ENCODE data around the gene STKLD1. TPM values are rescaled to one million over a fixed set of nuclear protein-coding genes. Genes with fewer than 3 reads are reported as not detected.

Gene STKLD1
- total RNA-seq, 3 donors from 2014 or later (not counting 1 experiment from before 2014, with no cell fraction given): 0.53 to 2.9 (median 1.1) TPM

DNA sequence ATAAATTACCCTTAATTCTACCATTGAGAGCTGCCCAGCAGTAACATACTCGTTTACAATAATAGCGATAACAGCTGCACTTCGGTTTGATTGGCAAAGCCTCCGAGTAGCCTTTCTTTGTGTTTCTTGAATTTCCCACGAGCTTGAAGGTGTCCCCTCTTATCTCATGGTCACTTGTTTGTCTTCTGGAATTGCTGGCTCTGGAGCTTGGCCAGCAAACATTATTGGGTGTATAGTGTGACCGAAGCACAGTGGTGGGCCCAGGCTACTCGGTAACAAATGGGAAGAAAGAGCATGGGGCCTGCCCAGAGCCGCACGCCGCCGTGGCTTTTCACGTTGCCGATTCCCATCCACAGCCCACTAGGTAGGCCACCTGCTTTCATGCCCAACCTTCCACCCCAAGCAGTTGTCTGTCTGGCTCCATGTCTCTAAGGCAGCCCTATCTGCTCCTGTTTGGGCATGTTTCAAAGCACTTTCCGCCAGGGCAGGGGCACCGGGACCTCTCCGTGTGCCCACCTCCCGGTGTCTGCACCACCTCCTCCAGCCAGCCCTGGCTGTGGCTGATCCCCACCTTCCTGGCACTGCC lies 8.7 kb downstream of the STKLD1 start:
- Mint-ChIP-seq H3K4me3 (no peak overlapping the region), H3K27ac (no peak overlapping the region), H3K4me1 (no peaks in the 10 kb centered on the region), H3K36me3 (no peaks in the 10 kb centered on the region), H3K27me3 (ENCODE audit: low read depth in 2 of 2) (peaks cover 0 to 4% of the 10 kb centered on the region in 2 donors), H3K9me3 (no peaks in the 10 kb centered on the region)
- Histone ChIP-seq H3K27me3 (ENCODE audit: control insufficient read depth, insufficient read depth, low read length) (no peaks in the 10 kb centered on the region), H3K4me1 (ENCODE audit: control insufficient read depth, insufficient read depth, low read length) (no peaks in the 10 kb centered on the region), H3K4me3 (ENCODE audit: low read length) (no peak overlapping the region), H3K9me3 (ENCODE audit: control insufficient read depth, insufficient read depth, low read length) (no peaks in the 10 kb centered on the region), H3K27ac (ENCODE audit: low read length) (no peak overlapping the region), H3K36me3 (ENCODE audit: control insufficient read depth, insufficient read depth, low read length) (no peaks in the 10 kb centered on the region)
- no peak for ATAC-seq
- TF ChIP-seq, protein P1, sequence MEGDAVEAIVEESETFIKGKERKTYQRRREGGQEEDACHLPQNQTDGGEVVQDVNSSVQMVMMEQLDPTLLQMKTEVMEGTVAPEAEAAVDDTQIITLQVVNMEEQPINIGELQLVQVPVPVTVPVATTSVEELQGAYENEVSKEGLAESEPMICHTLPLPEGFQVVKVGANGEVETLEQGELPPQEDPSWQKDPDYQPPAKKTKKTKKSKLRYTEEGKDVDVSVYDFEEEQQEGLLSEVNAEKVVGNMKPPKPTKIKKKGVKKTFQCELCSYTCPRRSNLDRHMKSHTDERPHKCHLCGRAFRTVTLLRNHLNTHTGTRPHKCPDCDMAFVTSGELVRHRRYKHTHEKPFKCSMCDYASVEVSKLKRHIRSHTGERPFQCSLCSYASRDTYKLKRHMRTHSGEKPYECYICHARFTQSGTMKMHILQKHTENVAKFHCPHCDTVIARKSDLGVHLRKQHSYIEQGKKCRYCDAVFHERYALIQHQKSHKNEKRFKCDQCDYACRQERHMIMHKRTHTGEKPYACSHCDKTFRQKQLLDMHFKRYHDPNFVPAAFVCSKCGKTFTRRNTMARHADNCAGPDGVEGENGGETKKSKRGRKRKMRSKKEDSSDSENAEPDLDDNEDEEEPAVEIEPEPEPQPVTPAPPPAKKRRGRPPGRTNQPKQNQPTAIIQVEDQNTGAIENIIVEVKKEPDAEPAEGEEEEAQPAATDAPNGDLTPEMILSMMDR (IDR thresholded peaks at IDR 0.05): no peak
- 96% methylated on average over 17 of the region's 17 CpGs for WGBS (ENCODE audit: insufficient coverage)
- DNase-seq: no peak
- intact Hi-C loops (cut with micrococcal nuclease): no loop called here

DNA sequence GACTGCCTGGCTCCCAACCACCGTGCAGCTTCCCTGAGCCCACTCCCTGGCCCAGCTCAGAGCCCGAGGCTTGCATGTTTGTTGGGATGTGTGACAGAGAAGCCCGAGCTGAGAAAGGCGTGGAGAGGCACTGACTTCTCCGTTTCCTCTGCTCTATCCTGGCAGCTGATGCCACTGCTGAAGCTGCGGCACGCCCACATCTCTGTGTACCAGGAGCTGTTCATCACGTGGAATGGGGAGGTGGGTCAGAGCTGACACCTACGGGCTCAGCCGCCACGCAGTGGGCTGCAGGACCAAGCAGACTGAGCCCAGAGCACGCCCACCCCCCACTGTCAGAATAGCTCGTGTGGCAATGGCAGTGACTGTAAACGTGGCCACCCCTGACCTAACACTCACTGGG lies 9.3 kb downstream of the STKLD1 start:
- 89% methylated on average over 14 of the region's 14 CpGs for WGBS (ENCODE audit: insufficient coverage)

DNA sequence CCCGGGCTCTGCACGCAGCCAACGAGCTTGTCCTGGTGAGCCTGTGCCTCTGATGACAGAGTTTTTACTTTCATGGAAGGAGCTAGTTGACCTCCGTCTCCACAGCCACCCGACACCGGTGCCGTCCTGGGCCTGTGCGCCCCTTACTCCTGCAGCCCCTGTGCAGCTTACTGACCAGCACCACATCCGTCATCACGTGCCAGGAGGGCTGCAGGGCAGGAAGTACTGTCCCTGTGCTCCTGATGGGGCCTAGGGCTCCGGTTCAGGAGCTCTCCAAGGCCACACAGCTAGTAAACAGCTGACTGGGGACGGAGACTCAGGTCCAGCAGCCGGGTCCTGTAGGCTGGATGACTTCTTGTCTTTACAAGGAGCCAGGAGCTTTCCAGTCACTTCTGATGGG lies 10.2 kb downstream of the STKLD1 start:
- intact Hi-C loops (cut with micrococcal nuclease): no loop called here

More for the DNA sequence above, 9.3 kb downstream of the STKLD1 start:
- Histone ChIP-seq H3K4me3 (ENCODE audit: low read length) (no peak overlapping the region), H3K27me3 (ENCODE audit: control insufficient read depth, insufficient read depth, low read length) (no peaks in the 10 kb centered on the region), H3K36me3 (ENCODE audit: control insufficient read depth, insufficient read depth, low read length) (no peaks in the 10 kb centered on the region), H3K27ac (ENCODE audit: low read length) (no peak overlapping the region), H3K4me1 (ENCODE audit: control insufficient read depth, insufficient read depth, low read length) (no peaks in the 10 kb centered on the region), H3K9me3 (ENCODE audit: control insufficient read depth, insufficient read depth, low read length) (no peaks in the 10 kb centered on the region)
- no peaks in the 10 kb centered on the region for H3K36me3 Mint-ChIP-seq
- no peak overlapping the region for H3K4me3 Mint-ChIP-seq
- H3K4me1 Mint-ChIP-seq: no peaks in the 10 kb centered on the region
- TF ChIP-seq, protein P1 (IDR thresholded peaks at IDR 0.05): no peak
- DNase-seq (no peak), ATAC-seq (no peak)
- H3K27ac Mint-ChIP-seq: no peak overlapping the region
- H3K9me3 Mint-ChIP-seq: no peaks in the 10 kb centered on the region
- H3K27me3 Mint-ChIP-seq (ENCODE audit: low read depth in 2 of 2): peaks cover 0 to 4% of the 10 kb centered on the region in 2 donors
- intact Hi-C loops (cut with micrococcal nuclease): no loop called here

More for the DNA sequence above, 10.2 kb downstream of the STKLD1 start:
- H3K4me1 Mint-ChIP-seq: no peaks in the 10 kb centered on the region
- H3K27me3 Mint-ChIP-seq (ENCODE audit: low read depth in 2 of 2): peaks cover 0 to 8% of the 10 kb centered on the region in 2 donors
- Histone ChIP-seq H3K4me1 (ENCODE audit: control insufficient read depth, insufficient read depth, low read length) (no peaks in the 10 kb centered on the region), H3K4me3 (ENCODE audit: low read length) (no peak overlapping the region), H3K36me3 (ENCODE audit: control insufficient read depth, insufficient read depth, low read length) (no peaks in the 10 kb centered on the region), H3K27ac (ENCODE audit: low read length) (no peak overlapping the region), H3K27me3 (ENCODE audit: control insufficient read depth, insufficient read depth, low read length) (no peaks in the 10 kb centered on the region), H3K9me3 (ENCODE audit: control insufficient read depth, insufficient read depth, low read length) (no peaks in the 10 kb centered on the region)
- H3K36me3 Mint-ChIP-seq: no peaks in the 10 kb centered on the region
- H3K27ac Mint-ChIP-seq: no peak overlapping the region
- TF ChIP-seq, protein P1 (IDR thresholded peaks at IDR 0.05): no peak
- 89% methylated on average over 13 of the region's 13 CpGs for WGBS (ENCODE audit: insufficient coverage)
- ATAC-seq (no peak), DNase-seq (no peak)
- no peaks in the 10 kb centered on the region for H3K9me3 Mint-ChIP-seq
- H3K4me3 Mint-ChIP-seq: no peak overlapping the region
